ENCODE data around the gene DMXL2.
"Not testable (repeated sequence)": the region's sequence is repeated elsewhere in the genome, so short reads cannot be mapped to it uniquely, and the experiment has no call there.

Gene DMXL2

GRCh38 chr15:51575775-51576174 lies 46.8 kb downstream of the DMXL2 start:
- WGBS, 2 experiments (ENCODE audit: insufficient coverage in 2 of 2): no CpG with 5 or more reads among the region's 1 CpG
- Histone ChIP-seq H3K27ac (ENCODE audit: low read depth, low read length, severe bottlenecking) (no peak overlapping the region), H3K36me3 (ENCODE audit: control insufficient read depth, insufficient read depth, low read length) (no peaks in the 10 kb centered on the region), H3K4me1 (ENCODE audit: control insufficient read depth, insufficient read depth, low read length, poor library complexity, severe bottlenecking) (no peaks in the 10 kb centered on the region), H3K4me3 (ENCODE audit: extremely low read depth, insufficient read depth, low read length, poor library complexity, severe bottlenecking) (no peak overlapping the region), H3K9me3 (ENCODE audit: control insufficient read depth, low read length) (no peaks in the 10 kb centered on the region)

DNA sequence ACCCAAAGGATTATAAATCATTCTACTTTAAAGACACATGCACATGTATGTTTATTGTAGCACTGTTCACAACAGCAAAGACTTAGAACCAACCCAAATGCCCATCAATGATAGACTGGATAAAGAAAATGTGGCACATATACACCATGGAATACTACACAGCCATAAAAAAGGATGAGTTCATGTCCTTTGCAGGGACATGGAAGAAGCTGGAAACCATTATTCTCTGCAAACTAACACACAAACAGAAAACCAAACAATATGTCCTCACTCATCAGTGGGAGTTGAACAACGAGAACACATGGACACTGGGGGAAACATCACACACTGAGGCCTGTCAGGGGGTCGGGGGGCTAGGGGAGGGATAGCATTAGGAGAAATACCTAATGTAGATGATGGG lies 49.2 kb downstream of the DMXL2 start:
- not testable (repeated sequence) for H3K4me1 ChIP-seq (ENCODE audit: control insufficient read depth, insufficient read depth, low read length, poor library complexity, severe bottlenecking); H3K4me3 ChIP-seq (ENCODE audit: extremely low read depth, insufficient read depth, low read length, poor library complexity, severe bottlenecking); H3K9me3 ChIP-seq (ENCODE audit: control insufficient read depth, low read length); H3K27ac ChIP-seq (ENCODE audit: low read depth, low read length, severe bottlenecking); H3K36me3 ChIP-seq (ENCODE audit: control insufficient read depth, insufficient read depth, low read length)
- no CpG with 5 or more reads among the region's 2 CpGs for WGBS, 2 experiments (ENCODE audit: insufficient coverage in 2 of 2)

GRCh38 chr15:51568939-51569784 lies 53.4 kb downstream of the DMXL2 start:
- H3K36me3 ChIP-seq (ENCODE audit: control insufficient read depth, insufficient read depth, low read length); H3K4me3 ChIP-seq (ENCODE audit: extremely low read depth, insufficient read depth, low read length, poor library complexity, severe bottlenecking); H3K9me3 ChIP-seq (ENCODE audit: control insufficient read depth, low read length); H3K4me1 ChIP-seq (ENCODE audit: control insufficient read depth, insufficient read depth, low read length, poor library complexity, severe bottlenecking): not testable (repeated sequence)
- 70 to 72% methylated on average over 14 to 17 of the region's 18 CpGs for WGBS, 2 experiments (ENCODE audit: insufficient coverage in 2 of 2)
- H3K27ac ChIP-seq (ENCODE audit: low read depth, low read length, severe bottlenecking): peak overlapping the region; percentile 37

DNA sequence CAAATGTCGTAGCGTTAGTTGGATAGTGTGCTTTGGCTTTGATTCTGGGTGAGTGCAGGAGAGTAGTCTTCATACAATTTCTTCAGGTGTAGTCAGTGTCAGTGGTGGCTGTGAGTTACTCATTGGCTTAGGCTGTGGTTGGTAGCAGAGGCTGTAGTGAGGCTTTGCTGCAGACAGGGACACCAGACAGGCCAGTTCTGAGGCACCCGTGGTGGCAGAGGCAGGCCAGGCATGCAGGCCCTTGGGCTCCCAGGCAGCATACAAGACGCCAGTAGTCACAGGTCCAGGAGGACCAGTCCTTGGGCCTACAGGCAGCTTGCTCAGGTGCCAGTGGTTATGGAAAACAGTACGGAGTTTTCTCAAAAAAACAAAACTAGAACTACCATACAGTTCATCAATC lies 61.3 kb downstream of the DMXL2 start:
- no peaks in the 10 kb centered on the region for H3K4me1 ChIP-seq (ENCODE audit: control insufficient read depth, insufficient read depth, low read length, poor library complexity, severe bottlenecking)
- no peak overlapping the region for H3K27ac ChIP-seq (ENCODE audit: low read depth, low read length, severe bottlenecking)
- no peaks in the 10 kb centered on the region for H3K36me3 ChIP-seq (ENCODE audit: control insufficient read depth, insufficient read depth, low read length)
- no peaks in the 10 kb centered on the region for H3K9me3 ChIP-seq (ENCODE audit: control insufficient read depth, low read length)
- H3K4me3 ChIP-seq (ENCODE audit: extremely low read depth, insufficient read depth, low read length, poor library complexity, severe bottlenecking): no peak overlapping the region
- WGBS, 2 experiments (ENCODE audit: insufficient coverage in 2 of 2): 87 to 94% methylated on average over 3 to 4 of the region's 5 CpGs

DNA sequence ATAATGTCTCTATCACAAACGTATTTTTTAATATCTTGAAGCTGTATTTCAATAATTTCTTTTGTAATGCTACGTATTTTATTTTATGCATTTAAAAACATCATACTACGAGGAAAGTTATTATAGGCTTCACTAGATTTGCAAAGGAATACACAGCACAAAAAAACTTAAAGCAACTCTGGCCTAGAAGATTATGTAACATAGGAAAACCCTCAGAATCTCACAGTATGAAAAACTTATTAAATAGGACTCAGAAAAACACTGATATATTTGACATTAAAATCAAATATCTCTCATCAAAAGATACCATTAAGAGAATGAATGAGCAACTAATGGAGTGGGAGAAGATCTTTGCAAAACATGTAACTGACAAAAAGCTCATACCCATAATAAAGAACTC lies 63.7 kb downstream of the DMXL2 start:
- WGBS, 2 experiments (ENCODE audit: insufficient coverage in 2 of 2): 80% methylated on average over 1 of the region's 3 CpGs; no CpG with 5 or more reads in 1 of the 2 experiments
- Histone ChIP-seq H3K9me3 (ENCODE audit: control insufficient read depth, low read length) (no peaks in the 10 kb centered on the region), H3K4me3 (ENCODE audit: extremely low read depth, insufficient read depth, low read length, poor library complexity, severe bottlenecking) (no peak overlapping the region), H3K36me3 (ENCODE audit: control insufficient read depth, insufficient read depth, low read length) (no peaks in the 10 kb centered on the region), H3K4me1 (ENCODE audit: control insufficient read depth, insufficient read depth, low read length, poor library complexity, severe bottlenecking) (no peaks in the 10 kb centered on the region), H3K27ac (ENCODE audit: low read depth, low read length, severe bottlenecking) (no peak overlapping the region)

- 81% methylated on average over 2 of the region's 3 CpGs; no CpG with 5 or more reads in 1 of the 2 experiments for WGBS, 2 experiments (ENCODE audit: insufficient coverage in 2 of 2)
- Histone ChIP-seq H3K4me1 (ENCODE audit: control insufficient read depth, insufficient read depth, low read length, poor library complexity, severe bottlenecking) (no peaks in the 10 kb centered on the region), H3K27ac (ENCODE audit: low read depth, low read length, severe bottlenecking) (no peak overlapping the region), H3K4me3 (ENCODE audit: extremely low read depth, insufficient read depth, low read length, poor library complexity, severe bottlenecking) (no peak overlapping the region), H3K9me3 (ENCODE audit: control insufficient read depth, low read length) (no peaks in the 10 kb centered on the region), H3K36me3 (ENCODE audit: control insufficient read depth, insufficient read depth, low read length) (no peaks in the 10 kb centered on the region)
Observed at GRCh38 chr15:51558411-51558810, 64.2 kb downstream of the DMXL2 start.

GRCh38 chr15:51550841-51551240 lies 71.7 kb downstream of the DMXL2 start:
- H3K4me3 ChIP-seq (ENCODE audit: extremely low read depth, insufficient read depth, low read length, poor library complexity, severe bottlenecking): no peak overlapping the region
- WGBS, 2 experiments (ENCODE audit: insufficient coverage in 2 of 2): no CpG with 5 or more reads among the region's 2 CpGs
- H3K36me3 ChIP-seq (ENCODE audit: control insufficient read depth, insufficient read depth, low read length): no peaks in the 10 kb centered on the region
- no peak overlapping the region for H3K27ac ChIP-seq (ENCODE audit: low read depth, low read length, severe bottlenecking)
- H3K9me3 ChIP-seq (ENCODE audit: control insufficient read depth, low read length): no peaks in the 10 kb centered on the region
- H3K4me1 ChIP-seq (ENCODE audit: control insufficient read depth, insufficient read depth, low read length, poor library complexity, severe bottlenecking): no peaks in the 10 kb centered on the region

DNA sequence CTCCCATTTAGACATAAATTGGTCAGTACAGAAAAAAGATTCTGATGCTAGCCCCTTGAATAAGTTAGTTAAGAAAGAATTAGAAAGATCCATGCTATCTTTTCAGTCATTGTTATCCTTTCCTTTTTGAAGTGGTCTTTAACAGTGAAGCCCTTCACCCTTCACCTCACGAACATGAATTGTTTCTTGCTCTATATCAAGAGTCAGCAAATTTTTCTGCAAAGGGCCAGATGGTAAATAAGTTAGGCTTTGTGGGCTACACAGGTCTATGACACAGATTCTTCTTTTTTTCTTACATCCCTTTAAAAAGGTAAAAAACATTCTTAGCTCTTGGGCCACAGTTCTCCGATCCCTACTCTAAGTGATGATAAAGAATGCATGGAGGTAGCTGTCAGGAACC lies 74.9 kb downstream of the DMXL2 start:
- Histone ChIP-seq H3K4me1 (ENCODE audit: control insufficient read depth, insufficient read depth, low read length, poor library complexity, severe bottlenecking) (no peaks in the 10 kb centered on the region), H3K36me3 (ENCODE audit: control insufficient read depth, insufficient read depth, low read length) (no peaks in the 10 kb centered on the region), H3K9me3 (ENCODE audit: control insufficient read depth, low read length) (no peaks in the 10 kb centered on the region), H3K4me3 (ENCODE audit: extremely low read depth, insufficient read depth, low read length, poor library complexity, severe bottlenecking) (no peak overlapping the region), H3K27ac (ENCODE audit: low read depth, low read length, severe bottlenecking) (no peak overlapping the region)
- WGBS, 2 experiments (ENCODE audit: insufficient coverage in 2 of 2): no CpG with 5 or more reads among the region's 2 CpGs

DNA sequence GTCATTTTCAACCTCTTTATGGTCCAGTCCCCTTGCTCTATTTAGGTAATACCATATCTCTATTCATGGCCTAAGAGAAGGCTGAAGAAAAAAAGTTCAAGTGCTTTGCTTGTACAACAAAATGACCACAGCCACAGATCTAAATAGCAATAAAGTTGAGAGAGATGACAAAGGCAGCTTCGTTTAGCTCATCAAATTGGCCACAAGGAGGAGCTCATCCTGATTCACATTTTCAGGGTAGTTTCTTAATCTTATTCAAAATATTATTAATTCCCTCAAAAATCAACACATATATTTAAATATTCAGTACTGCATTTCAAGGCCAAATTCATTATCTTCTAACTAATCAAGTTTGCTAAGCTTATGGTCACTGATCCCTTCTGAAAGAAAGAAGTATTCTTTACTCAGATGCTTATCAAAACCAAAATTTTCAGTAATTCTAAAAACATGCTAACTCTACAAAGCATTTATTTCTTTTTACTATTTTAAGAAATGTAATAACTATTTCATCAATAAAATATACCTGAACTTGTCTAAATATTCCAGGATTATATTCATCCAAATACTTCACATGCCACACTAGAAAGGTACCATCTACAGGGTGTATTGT lies 85.5 kb downstream of the DMXL2 start:
- Histone ChIP-seq H3K9me3 (ENCODE audit: control insufficient read depth, low read length) (no peaks in the 10 kb centered on the region), H3K36me3 (ENCODE audit: control insufficient read depth, insufficient read depth, low read length) (no peaks in the 10 kb centered on the region), H3K27ac (ENCODE audit: low read depth, low read length, severe bottlenecking) (no peak overlapping the region), H3K4me3 (ENCODE audit: extremely low read depth, insufficient read depth, low read length, poor library complexity, severe bottlenecking) (no peak overlapping the region), H3K4me1 (ENCODE audit: control insufficient read depth, insufficient read depth, low read length, poor library complexity, severe bottlenecking) (no peaks in the 10 kb centered on the region)
- WGBS, 2 experiments (ENCODE audit: insufficient coverage in 2 of 2): 25% methylated on average over 1 of the region's 1 CpG; no CpG with 5 or more reads in 1 of the 2 experiments

DNA sequence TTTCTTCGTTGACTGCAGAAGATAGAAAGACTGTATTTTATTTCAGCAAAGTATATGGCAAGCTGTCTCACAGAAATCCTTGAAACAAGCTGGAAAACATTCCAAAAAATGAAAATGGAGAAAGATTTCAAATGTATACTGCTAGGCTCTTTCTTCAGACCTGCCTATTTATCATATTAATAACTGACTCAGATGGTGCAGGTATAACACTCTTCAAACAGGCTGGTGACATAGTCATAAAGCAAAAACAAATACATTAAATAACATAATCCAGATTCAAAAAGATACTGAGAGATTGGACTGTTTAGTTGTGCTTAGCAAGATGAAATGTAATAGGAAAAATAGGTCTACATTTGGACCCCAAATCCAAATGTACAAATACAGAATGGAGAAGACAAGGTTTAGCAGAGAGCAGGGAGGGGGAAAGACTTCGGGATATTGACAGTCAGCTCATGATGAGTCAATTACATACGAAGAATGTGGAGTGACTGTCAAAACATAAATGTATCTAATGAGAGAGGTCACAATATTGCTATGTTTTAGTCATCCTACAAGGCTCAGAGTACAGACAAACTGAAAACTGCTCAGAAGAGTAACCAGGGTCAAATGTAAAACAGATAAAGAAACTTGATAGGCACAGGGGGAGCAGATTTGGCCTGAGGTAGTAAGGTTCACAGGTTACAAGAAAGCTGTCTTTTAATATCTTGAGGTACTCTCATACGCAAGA lies 88.7 kb downstream of the DMXL2 start:
- Histone ChIP-seq H3K4me3 (ENCODE audit: extremely low read depth, insufficient read depth, low read length, poor library complexity, severe bottlenecking) (no peak overlapping the region), H3K4me1 (ENCODE audit: control insufficient read depth, insufficient read depth, low read length, poor library complexity, severe bottlenecking) (no peaks in the 10 kb centered on the region), H3K27ac (ENCODE audit: low read depth, low read length, severe bottlenecking) (no peak overlapping the region), H3K9me3 (ENCODE audit: control insufficient read depth, low read length) (no peaks in the 10 kb centered on the region), H3K36me3 (ENCODE audit: control insufficient read depth, insufficient read depth, low read length) (no peaks in the 10 kb centered on the region)
- 94 to 95% methylated on average over 2 of the region's 4 CpGs for WGBS, 2 experiments (ENCODE audit: insufficient coverage in 2 of 2)

All from mesodermal cell (in vitro differentiated cells).